Fibroblast of skin of left biceps (primary cell): ENCODE results near the gene HNMT.

Experiments used
- DNase-seq, 2 experiments: peaks; one replicate each; pipeline ENCODE4 v3.0.0-alpha.2; 2013; ENCODE audit warnings: low read depth in 2 of 2

Gene HNMT

DNA sequence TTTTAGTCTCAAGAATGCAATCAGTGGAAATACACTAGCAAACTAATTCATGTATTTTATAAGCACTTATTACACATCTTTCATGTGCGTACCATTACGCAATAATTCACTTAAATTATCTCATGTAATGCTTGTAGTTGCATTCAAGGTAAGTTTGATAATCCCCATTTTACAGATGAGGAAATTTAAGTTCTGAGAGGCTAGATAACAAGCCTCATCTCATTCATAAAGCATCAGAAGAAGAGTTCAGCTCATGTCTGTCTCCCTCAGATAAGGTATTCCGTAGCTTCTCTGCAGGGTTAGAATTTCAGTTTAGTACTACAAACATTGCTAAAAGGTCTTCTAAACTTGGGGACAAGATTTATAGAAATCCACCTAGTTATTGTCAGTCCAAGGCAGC is 47.8 kb downstream of the HNMT start:
- no peak for DNase-seq

DNA sequence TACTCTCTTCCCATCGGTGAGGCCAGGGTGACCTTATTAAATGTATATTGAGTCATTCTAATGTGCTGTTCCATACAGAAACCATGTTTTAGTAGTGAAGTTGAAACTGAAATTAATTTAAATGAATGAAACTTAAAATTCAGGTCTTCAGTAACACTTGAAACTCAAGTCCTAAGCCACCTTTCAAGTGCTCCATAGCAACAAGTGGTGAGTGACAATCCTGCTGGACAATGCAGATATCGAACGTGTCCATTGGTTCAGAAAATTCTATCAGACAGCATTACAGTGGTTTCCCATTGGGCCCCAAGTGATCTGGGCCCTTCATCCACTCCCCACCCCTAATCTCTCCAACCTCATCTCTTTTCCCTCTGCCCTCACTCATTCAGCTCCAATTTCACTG is 48.7 kb downstream of the HNMT start:
- DNase-seq = no peak

DNA sequence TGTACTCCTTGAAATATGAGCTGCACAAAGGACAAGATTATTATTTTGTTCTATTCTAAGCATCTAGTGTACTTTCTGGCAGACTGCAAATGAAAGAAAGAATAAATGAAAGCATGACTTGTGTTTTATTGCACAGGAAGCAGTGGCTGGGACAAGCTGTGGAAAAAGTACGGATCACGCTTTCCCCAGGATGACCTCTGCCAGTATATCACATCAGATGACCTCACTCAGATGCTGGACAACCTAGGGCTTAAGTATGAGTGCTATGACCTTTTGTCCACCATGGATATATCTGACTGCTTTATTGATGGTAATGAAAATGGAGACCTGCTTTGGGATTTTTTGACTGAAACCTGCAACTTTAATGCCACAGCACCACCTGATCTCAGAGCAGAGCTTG is 49.4 kb downstream of the HNMT start:
- DNase-seq = no peak

DNA sequence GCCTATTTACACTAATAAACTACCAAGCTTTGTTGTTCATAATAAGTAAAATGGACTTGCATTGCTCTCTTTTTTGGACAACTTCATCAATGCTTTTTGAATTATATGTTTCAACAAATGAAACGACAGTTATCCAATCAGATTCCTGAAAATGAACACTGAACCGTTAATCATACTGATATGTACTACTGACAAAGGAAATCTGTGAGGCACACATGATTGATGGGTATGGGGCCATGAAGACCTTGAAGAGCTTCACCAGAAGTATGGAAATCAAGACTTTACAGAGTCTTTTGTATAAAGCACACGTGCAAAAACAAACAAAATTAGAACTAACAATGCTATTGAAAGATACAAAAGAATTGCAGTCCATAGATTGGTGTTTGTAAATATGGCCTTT is 51.2 kb downstream of the HNMT start:
- no peak for DNase-seq

DNA sequence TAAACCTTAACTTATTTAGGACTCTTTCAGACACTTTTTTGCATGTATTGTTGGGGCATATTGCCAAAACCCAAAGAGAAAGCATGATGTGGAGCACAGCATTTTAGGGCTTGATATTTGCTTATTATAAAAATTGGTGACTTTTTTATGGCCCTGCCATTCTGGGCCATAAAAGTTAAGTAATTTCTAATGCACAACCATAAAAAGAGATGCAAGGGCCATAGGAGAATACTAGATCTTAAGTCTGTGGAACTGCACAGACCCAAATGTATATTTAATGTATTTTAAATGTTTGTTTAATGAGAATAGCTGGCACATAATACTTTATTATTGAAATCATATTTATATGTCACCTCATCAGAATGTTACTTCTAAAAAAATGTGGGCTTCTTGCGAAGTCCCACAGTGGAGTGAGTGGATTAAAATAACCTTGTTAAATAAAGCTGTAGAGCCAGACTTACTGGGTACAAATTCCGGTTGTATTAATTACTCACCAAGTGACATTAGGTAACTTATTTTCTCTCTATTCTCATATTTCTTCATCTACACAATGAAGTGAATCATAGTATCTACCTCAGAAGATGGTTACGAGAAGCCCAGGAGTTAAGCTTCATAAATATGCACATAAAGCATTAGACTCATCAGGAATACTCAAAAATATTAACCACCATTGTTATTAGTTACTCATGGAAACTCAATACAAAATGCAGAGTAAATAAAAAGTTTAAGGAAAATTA is 52.2 kb downstream of the HNMT start:
- DNase-seq = no peak

DNA sequence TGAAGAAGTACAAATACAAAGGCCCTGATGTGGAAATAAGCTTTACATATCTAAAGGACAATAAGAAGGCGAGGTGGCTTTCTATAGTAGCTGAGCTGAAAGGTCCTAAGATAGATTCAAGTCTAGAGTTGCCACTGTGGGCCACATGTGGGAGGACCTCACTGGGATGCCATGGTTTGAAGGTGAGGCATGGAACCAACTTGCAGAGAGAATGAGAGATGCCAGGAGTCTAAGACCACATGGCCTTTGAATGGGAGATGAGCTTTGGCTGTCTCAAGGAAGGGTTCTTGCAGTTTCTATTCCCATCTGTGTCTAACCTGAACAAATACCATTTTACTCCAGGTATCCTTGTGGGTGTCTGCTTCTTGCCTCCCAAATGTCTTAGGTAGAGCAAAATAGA is 53.6 kb downstream of the HNMT start:
- DNase-seq = no peak

DNA sequence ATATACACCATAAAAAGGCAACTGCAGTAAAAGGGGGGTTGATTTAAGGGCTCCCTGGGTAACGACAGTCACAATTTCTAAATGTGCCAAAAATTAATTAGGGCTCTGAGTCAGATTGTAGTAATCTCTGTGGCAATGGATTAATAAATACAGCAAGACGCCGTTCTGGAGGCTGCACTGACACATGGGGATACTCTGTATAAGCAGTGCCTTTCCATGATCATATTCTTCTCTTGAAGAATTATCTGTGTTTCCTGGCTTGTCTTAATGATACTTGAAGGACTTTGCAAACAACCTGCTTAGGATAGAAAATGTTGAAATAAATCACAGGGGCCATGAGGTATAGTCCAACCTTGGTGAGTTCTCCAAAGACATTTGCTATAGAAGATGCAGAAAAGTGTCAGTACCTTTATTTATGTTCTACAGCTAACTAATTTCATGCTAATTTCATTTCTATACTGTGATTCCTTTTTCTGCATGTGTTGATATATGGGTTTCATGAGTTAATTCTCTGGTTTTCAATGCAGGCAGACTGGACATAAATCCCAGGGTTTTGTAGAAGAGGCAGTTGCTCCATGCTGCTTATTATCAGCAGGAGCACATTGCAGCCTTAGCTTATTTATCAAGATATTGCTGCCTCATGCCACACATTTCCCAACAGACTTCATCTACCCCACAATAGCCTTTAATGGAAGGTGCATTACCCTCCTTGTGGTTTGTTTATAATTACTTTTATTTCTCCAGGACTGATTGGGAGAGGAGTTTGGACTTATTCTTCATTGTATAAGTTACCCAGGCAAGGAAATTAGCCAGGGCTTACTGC is 54.8 kb downstream of the HNMT start:
- DNase-seq = no peak

DNA sequence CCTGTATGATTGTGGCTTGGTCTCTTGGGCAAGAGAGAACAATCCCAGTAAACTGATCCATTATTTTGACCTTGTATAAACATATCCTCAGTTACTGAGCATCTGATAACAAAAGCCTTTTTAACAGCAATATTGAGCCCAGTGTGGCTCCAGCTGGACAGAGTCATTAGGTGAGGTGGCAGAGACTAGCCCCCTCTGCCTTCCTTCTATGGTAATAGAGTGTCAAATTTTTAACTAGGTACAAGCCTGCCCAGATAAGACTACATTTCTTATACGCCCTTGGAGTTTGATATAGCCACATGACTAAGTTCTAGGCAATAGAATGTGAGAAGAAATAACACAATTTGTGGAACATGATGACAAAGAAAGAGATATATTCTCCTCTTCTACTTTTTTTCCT is 56.2 kb downstream of the HNMT start:
- DNase-seq = no peak

DNA sequence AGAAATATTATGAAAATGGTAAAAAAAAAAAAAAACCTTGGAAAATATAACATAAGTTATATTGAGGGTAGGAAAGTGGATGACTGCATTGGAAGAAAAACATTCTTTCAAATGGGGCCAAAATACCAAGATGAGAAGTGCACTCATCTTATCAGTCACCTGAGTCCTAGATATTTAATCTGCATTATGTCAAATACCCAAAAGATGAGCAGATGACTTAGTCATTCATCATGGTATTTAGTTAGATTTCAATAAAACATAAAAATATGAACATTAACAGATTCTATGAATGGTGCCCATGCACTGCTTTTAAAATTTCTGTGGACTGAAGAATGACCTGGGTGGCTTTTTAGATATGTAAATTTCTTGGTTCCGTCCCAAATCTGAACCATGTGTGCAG is 56.9 kb downstream of the HNMT start:
- DNase-seq = no peak

DNA sequence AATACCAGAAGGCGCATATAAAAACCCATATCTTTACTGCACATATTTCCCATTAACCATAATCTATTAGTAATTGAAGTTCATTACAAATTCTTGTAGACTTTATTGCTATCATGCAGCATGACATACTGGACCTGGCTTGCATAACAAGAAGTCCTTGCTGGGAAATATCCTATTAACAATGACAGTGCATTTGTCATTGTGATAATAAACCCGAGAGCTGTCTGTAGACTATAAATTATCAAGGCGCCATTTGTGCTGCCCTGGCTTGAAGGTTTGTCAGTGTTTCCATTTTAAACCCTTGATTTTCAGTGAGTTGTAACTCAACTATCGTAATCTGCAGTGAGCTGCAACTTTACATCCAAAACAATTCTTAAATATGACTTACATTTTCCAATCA is 59.0 kb downstream of the HNMT start:
- DNase-seq = no peak

DNA sequence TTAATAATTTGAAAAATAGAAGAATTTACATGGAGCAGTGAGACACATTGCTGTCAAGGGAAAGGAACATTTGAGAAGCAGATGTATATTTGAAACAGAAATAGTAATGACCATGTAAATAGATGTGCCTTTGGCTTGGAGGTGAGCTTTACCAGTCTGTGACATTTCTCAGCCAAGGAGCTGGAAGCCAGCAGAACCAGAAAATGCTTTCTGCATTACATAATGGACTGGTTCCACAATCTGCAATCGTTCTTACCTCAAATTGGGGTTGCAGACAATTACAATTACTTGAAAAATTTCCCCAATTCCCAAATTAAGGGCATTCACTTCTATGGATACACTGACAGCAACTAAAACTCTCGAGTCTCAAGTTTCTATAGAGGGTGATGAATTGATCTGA is 59.7 kb downstream of the HNMT start:
- no peak for DNase-seq

DNA sequence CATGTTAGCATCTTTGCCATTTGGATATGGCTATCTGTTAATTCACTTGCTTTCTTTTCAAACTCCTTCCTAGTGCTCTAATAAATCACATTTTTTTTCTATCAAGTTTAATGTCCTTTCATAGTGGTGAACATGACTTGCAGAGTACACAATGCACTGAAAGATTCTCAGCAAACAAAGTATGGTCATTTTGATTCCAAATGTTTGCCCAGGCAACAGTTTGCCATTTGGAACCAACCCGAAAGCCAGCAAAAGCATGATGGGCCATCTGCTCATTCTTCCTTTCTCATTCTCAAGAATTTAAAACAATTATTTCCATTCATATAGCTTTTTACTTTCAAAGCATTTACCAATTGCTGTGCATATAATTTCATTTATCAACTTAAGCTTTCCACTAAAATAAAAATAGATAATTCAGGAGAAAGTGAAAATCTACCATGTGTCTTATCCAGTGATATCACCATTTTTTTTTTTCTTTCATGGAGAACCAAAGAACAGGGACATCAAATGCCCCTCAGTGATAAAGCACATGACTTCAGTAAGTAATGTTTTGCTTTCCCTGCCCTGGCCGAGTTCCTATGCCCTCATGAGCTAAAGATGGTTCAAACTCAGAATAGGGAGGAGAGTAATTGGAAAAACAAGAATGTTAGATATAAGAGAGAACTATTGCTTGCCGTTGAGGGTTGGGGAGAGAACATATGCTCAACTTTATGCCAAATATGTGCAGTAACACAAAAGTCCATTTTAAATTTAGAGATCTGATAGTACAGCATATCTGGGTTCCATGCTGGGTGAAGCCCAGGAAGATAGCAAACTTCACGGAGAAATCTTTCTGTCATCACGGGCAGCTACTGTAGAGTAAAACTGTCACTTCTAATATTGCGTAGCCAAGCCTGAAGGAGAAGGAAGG is 62.1 kb downstream of the HNMT start:
- DNase-seq = no peak

DNA sequence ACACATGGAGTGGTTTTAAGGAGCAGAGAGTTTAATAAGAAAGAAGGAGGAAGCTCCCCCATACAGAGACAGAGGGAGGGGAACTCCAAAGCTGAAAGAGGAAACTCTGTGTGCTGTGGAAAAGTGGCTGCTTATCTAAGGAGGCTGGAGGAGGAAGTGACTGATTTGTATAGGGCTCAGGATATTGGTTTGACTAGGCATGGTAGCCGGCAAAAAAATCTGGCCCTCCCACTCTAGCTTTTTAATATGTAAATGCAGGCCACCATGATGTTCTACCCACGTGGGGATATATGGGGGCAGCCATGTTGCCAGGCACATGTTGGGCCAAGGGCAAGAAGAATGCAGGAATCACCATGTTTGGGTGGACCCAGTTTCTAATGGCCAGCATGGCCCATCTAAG is 64.3 kb downstream of the HNMT start:
- no peak for DNase-seq

DNA sequence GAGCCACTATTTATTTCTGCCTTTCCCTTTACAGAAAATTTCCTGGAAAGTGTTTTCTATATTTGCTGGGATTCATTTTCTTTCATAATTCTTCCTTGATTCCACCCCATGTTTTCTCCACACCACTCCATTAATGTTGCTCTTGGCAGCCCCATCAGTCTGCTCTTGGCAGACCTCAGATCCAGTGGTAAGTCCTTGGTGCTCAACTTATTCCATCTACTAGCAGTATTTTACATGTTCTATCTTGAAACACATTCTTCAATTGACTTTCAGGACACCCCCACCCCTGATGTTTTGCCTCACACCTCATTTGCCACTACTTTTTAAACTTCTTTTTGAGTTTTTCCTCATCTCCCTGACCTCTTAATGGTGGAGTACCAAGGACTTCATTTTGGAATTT is 65.0 kb downstream of the HNMT start:
- DNase-seq = peak in 1 of 2 experiments; percentile 9

DNA sequence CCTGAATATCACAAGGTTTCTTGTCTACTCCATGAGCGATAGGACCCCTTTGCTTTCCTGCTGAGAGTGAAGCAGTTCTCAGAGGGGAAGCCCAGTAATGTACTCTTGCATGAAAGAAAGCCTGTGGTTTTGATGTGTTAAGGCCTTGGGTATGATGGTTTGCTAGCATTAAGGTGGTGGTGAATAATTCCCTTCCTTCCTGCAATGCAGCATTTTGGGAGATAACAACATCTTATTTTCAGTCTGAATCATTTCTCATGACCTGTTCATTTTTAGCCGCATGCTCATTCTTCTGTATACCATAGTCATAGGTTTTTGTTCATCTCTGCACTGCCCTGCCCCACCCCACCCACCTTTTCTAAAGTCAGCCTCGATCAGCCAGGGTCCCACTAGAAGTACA is 66.2 kb downstream of the HNMT start:
- DNase-seq = peak in 1 of 2 experiments; percentile 19

DNA sequence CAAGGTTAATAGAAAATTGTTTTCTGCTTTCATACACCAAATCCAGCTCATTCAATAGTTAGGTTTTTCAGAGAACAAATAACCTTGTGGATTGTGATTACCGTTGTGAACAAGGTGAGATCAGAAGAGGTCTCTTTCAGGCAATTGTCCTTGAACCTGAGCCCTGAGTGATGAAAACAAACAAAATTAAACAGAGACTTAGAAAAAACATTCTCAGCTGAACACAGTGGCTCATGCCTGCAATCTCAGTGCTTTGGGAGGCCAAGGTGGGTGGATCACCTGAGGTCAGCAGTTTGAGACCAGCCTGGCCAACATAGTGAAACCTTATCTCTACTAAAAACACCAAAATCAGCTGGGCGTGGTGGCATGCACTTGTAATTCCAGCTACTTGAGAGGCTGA is 68.1 kb downstream of the HNMT start:
- DNase-seq = no peak

DNA sequence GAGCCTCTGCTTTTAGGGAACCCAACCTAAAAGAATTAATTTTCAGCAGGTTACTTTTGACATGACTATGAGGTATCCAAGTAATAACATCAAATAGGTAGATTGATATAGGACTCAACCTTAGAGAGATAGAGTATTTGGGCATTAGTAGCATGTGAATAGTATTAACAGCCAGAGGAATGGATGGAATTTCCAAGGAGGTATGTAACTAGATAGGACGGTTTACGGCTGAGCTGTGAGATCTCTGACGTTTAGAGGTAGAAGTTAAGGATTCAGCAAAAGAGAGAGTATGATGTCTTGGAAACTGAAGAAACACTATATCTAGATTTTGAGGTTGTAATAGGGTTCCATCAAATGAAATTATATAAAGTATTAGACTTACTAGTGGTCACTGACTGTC is 70.3 kb downstream of the HNMT start:
- no peak for DNase-seq

DNA sequence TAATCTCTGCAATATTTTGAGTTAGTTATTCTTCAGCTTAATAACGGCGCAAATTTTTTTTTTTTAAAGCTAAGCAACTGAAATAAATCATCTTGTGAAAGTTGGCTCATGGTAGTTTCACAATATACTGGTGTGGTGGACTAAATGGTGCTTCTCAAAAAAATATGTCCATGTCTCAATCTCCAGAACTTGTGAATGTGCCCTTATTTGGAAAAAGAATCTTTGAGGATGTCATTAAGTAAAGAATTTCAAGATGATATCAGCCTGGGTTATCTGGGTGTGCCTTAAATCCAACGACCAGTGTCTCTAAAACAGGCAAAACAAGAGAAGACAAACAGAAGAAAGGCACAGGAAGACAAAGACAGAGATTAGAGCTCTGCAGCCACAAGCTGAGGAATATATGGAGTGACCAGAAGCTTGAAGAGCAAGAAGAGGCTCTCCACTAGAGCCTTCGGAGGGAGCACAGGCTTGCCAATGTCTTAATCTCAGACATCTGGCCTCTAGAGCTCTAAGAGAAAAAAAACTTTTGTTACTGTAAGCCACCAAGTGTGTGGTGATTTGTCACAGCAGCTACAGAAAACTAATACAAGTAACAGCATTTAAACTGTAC is 71.4 kb downstream of the HNMT start:
- DNase-seq = peak; percentile 36 to 44

DNA sequence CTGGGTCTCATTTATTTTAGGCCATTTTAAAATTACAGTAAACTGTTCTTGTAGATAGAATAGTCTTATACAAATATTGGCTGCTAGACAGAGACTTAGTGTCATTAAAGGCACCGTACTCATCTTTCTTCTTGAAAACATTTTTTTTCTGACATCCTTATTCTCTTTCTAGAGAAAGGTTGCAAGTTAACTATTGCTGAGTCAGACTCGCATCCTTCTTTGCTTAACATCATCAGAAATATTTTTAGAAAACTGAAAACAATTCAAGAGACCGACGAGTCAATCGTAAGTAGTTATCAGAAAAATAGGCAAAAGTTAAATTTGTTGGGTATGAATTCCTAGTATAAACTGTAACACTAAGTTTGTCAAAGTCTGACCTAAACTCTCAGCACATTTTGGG is 72.2 kb downstream of the HNMT start:
- DNase-seq = no peak

DNA sequence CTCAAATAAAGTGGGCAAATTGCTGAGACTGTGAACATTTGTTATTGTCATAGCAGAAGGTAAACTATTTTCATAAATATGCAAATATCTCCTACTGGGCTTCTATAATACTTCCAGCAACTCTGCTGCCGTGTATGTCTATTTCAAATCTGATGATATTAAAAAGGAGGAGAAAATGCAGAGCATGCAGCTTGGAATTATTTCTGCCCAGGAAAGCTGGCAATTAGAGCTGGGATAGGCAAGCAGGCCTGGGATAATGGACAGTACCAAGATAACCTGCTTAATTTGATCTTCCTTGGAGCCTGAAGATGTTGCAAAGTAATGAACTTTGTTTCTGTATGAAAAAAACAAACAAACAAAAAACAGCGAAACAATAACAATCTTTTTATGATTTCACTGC is 72.8 kb downstream of the HNMT start:
- no peak for DNase-seq

DNA sequence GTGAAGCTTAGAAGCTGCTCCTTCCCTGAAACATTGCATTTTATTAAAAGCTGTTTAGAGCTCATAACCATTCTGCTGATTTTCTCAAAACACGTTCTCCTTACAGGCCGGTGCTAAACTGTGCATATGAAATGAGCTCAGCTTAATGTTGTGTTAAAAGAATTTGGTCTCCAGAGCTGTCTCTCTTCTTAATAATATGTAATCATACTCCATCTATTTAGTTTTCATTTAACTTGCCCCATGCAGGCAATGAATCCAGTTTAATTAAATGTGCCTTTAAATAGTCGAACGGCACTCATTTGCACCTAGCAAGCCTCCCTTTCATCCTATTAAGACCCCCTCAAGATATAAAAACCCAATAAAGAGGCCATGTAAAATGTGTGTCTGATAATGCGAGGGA is 76.3 kb downstream of the HNMT start:
- no peak for DNase-seq

DNA sequence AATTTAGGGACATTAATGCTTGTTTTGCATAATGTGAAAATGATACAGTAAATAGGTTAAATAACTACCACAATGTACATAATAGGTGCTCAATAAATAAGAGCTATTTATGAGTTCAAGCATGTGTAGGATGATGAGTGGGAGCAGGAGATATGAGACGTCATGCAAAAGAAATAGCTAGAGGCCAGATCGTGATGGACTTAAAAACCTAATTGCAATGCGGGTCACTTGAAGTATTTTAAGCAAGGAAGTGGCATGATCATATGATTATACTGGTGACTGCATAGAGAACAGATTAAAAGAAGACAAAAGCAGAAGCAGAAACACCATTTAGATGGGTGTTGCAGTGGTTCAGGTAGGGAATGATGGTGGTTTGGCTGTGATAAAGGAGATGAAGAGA is 78.0 kb downstream of the HNMT start:
- DNase-seq = no peak
